Stomach (tissue), 4 donors: ENCODE measurements around the gene NADK.

Source experiments
- CTCF ChIP-seq, 7 experiments: fragments of 450-650 bp in 4 of 7; fragments of 200-600 bp in 3 of 7; sonication (generic) in 3 of 7; IDR thresholded peaks; one replicate each; pipeline ENCODE4 v1.5.1; 2016 to 2019; ENCODE audit warnings: antibody characterized with exemption in 7 of 7, control low read depth in 2 of 7, mild to moderate bottlenecking in 1 of 7
- POLR2A ChIP-seq, 4 donors: fragments of 450-650 bp; IDR thresholded peaks; one replicate each; pipeline ENCODE4 v1.6.1; 2016; ENCODE audit warnings: antibody characterized with exemption in 4 of 4, control low read depth in 2 of 4, mild to moderate bottlenecking in 1 of 4, moderate library complexity in 1 of 4

GRCh38 chr1:1732381-1732780 lies 45.9 kb downstream of the NADK start:
- TF ChIP-seq CTCF (IDR thresholded peaks at IDR 0.05) (no peak), POLR2A (IDR thresholded peaks at IDR 0.05) (no peak)
